ENCODE measurements around the gene AURKA.

DNA sequence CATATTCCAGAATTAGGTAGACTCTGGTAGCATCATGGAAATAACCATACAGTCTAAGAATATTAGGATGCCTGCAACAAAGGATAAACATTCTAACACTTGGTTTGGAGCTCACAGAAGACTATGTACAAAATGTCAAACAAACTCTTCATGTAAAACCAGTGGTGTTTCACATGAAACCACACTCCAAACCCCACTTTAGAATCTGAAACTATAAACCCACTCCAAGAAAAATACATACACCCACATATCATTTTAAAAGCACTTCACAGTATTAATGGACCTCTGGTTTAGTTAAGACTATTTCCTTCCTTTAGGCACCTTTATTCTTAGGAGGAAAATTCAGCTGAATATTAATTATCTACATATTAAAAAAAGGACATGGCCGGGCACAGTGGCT, 10.5 kb downstream of the AURKA start:
- TF ChIP-seq, protein P1, sequence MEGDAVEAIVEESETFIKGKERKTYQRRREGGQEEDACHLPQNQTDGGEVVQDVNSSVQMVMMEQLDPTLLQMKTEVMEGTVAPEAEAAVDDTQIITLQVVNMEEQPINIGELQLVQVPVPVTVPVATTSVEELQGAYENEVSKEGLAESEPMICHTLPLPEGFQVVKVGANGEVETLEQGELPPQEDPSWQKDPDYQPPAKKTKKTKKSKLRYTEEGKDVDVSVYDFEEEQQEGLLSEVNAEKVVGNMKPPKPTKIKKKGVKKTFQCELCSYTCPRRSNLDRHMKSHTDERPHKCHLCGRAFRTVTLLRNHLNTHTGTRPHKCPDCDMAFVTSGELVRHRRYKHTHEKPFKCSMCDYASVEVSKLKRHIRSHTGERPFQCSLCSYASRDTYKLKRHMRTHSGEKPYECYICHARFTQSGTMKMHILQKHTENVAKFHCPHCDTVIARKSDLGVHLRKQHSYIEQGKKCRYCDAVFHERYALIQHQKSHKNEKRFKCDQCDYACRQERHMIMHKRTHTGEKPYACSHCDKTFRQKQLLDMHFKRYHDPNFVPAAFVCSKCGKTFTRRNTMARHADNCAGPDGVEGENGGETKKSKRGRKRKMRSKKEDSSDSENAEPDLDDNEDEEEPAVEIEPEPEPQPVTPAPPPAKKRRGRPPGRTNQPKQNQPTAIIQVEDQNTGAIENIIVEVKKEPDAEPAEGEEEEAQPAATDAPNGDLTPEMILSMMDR (IDR thresholded peaks at IDR 0.05; ENCODE audit: low read length), result no peak
- no peak for TF ChIP-seq EZH2 (IDR thresholded peaks at IDR 0.05; ENCODE audit: borderline replicate concordance, low read length)

Measured in OCI-LY1 (cell line).